Measurements from ENCODE around the gene CCDC171. TPM values are rescaled to one million over a fixed set of nuclear protein-coding genes. Genes with fewer than 3 reads are reported as not detected.

CCDC171 gene
- total RNA-seq, 2 experiments from 2014 or later = 10.4 to 18.2 TPM

DNA sequence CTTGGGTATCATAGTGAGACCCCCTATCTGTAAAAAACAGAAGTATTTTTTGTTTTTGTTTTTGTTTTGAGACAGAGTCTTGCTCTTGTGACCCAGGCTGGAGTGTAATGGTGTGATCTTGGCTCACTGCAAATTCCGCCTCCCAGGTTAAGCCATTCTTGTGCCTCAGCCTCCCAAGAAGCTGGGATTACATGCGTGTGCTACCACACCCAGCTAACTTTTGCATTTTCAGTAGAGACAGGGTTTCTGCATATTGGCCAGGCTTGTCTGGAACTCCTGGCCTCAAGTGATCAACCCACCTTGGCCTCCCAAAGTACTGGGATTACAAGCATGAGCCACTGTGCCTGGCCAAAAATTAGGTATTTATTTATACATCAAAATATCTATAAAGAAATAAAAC is 10.2 kb upstream of the CCDC171 start:
- Histone ChIP-seq H3K36me3 (ENCODE audit: insufficient read depth, low read length) (no peaks in the 10 kb centered on the region), H4K20me1 (ENCODE audit: insufficient read depth, low read length) (no peaks in the 10 kb centered on the region), H3K4me1 (ENCODE audit: insufficient read depth, low read length, poor library complexity, severe bottlenecking) (no peaks in the 10 kb centered on the region), H3K4me3 (ENCODE audit: low read depth, low read length, poor library complexity, severe bottlenecking) (no peak overlapping the region), H3K79me2 (ENCODE audit: insufficient read depth, low read depth, low read length) (no peaks in the 10 kb centered on the region), H3K9me3 (ENCODE audit: low read length) (no peaks in the 10 kb centered on the region), H3K4me2 (ENCODE audit: low read length) (no peak overlapping the region), H2AFZ (ENCODE audit: low read length) (no peak overlapping the region), H3K9me2 (ENCODE audit: insufficient read depth, low read length) (no peaks in the 10 kb centered on the region), H3K27ac (ENCODE audit: low read depth, low read length, poor library complexity, severe bottlenecking) (no peak overlapping the region)
- BruUV-seq (replicated peaks) = no TSS peak
- intact Hi-C loops (cut with micrococcal nuclease; ENCODE audit: unreplicated experiment) = no loop called here
- DNase-seq (ENCODE audit: low spot score) = no peak
- no peak for TF ChIP-seq EZH2phosphoT487 (IDR thresholded peaks at IDR 0.05; ENCODE audit: borderline replicate concordance, low read depth, low read length)
- TF ChIP-seq, protein P1, sequence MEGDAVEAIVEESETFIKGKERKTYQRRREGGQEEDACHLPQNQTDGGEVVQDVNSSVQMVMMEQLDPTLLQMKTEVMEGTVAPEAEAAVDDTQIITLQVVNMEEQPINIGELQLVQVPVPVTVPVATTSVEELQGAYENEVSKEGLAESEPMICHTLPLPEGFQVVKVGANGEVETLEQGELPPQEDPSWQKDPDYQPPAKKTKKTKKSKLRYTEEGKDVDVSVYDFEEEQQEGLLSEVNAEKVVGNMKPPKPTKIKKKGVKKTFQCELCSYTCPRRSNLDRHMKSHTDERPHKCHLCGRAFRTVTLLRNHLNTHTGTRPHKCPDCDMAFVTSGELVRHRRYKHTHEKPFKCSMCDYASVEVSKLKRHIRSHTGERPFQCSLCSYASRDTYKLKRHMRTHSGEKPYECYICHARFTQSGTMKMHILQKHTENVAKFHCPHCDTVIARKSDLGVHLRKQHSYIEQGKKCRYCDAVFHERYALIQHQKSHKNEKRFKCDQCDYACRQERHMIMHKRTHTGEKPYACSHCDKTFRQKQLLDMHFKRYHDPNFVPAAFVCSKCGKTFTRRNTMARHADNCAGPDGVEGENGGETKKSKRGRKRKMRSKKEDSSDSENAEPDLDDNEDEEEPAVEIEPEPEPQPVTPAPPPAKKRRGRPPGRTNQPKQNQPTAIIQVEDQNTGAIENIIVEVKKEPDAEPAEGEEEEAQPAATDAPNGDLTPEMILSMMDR (conservative IDR thresholded peaks at IDR 0.05; ENCODE audit: low read length) = no peak
- CTCF ChIA-PET (ENCODE audit: unreplicated experiment) = no interaction called here
- POLR2A ChIA-PET = interaction anchor here (0.6 to 2.3 kb wide), 3 partner anchors 9 to 1958 kb away, joined by 3 to 6 read pairs (median 3); partner anchors contain the start of gene CCDC171

DNA sequence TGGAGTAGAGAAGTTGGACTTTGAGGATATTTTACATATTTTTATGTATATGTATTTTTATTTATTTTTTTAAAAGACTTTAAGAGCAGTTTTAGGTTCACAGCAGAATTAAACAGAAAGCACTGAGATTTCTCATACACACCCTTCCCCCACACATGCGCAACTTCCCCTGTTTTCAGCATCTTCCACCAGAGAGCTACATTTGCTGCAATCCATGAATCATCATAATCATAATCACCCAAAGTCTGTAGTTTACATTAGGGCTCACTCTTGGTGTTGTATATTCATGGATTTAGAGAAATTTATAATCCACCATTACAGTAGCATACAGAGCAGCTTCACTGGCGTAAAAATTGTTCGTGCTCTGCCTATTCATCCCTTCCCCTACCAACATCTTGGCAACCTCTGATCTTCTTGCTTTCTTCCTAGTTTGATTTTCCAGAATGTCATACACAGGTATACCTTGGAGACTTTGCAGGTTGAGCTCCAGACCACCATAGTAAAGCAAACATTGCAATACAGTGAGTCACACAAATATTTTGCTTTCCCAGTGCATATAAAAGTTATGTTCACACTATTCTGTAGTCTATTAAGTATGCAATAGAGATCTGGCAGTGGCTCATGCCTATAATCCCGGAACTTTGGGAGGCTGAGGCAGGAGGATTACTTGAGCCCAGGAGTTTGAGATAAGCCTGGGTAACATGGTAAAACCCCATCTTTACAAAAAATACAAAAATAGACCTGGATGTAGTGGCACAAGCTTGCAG is 9.6 kb upstream of the CCDC171 start:
- no peaks in the 10 kb centered on the region for H3K4me1 ChIP-seq (ENCODE audit: insufficient read depth, low read length, poor library complexity, severe bottlenecking)
- no peak for DNase-seq (ENCODE audit: low spot score)
- intact Hi-C loops (cut with micrococcal nuclease; ENCODE audit: unreplicated experiment) = no loop called here
- BruUV-seq (replicated peaks) = no TSS peak
- H2AFZ ChIP-seq (ENCODE audit: low read length) = no peak overlapping the region
- H3K9me2 ChIP-seq (ENCODE audit: insufficient read depth, low read length) = no peaks in the 10 kb centered on the region
- no peak overlapping the region for H3K4me2 ChIP-seq (ENCODE audit: low read length)
- no peaks in the 10 kb centered on the region for H3K79me2 ChIP-seq (ENCODE audit: insufficient read depth, low read depth, low read length)
- ChIA-PET POLR2A (interaction anchor here (0.6 to 2.3 kb wide), 2 partner anchors 10 to 1959 kb away, joined by 3 to 6 read pairs; partner anchors contain the start of gene CCDC171), CTCF (ENCODE audit: unreplicated experiment) (interaction anchor here (0.5 kb wide), 1 partner anchor 10 kb away, joined by 9 read pairs; the partner anchor contains the start of gene CCDC171)
- H3K27ac ChIP-seq (ENCODE audit: low read depth, low read length, poor library complexity, severe bottlenecking) = no peak overlapping the region
- no peaks in the 10 kb centered on the region for H3K9me3 ChIP-seq (ENCODE audit: low read length)
- no peaks in the 10 kb centered on the region for H4K20me1 ChIP-seq (ENCODE audit: insufficient read depth, low read length)
- no peaks in the 10 kb centered on the region for H3K36me3 ChIP-seq (ENCODE audit: insufficient read depth, low read length)
- no peak for TF ChIP-seq EZH2phosphoT487 (IDR thresholded peaks at IDR 0.05; ENCODE audit: borderline replicate concordance, low read depth, low read length)
- TF ChIP-seq, protein P1 (conservative IDR thresholded peaks at IDR 0.05; ENCODE audit: low read length) = no peak
- no peak overlapping the region for H3K4me3 ChIP-seq (ENCODE audit: low read depth, low read length, poor library complexity, severe bottlenecking)

DNA sequence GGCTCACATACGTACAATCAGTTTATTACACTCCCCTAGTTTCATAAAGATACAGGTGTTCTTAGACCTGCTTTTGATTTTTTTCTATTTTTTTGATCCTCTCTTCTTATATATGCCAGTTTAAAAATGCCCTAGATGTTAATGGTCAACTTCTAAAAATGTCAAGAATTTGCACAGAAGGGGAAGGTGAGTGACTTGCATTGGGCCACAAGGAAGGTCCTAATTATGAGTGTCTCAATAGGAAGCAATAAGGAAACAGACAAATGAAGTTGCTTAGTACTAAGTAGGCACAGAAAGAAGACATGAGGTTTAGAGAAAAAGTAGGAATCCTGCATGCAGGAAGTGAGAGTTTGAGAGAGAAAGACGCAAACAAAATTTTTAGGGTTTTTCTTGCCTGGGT is 3.2 kb upstream of the CCDC171 start:
- H4K20me1 ChIP-seq (ENCODE audit: insufficient read depth, low read length) = no peaks in the 10 kb centered on the region
- no peak overlapping the region; the same call in 1 of the 2 replicates for H2AFZ ChIP-seq (ENCODE audit: low read length)
- ChIA-PET CTCF (ENCODE audit: unreplicated experiment) (interaction anchor here (1.6 kb wide), 1 partner anchor 11 kb away, joined by 4 read pairs; no protein-coding TSS in a partner anchor), POLR2A (interaction anchor here (0.6 to 6.9 kb wide), 4 partner anchors 11 to 95 kb away, joined by 6 to 110 read pairs (median 15); partner anchors contain the start of gene PSIP1)
- H3K36me3 ChIP-seq (ENCODE audit: insufficient read depth, low read length) = no peaks in the 10 kb centered on the region
- no peaks in the 10 kb centered on the region for H3K9me3 ChIP-seq (ENCODE audit: low read length)
- DNase-seq (ENCODE audit: low spot score) = no peak
- H3K79me2 ChIP-seq (ENCODE audit: insufficient read depth, low read depth, low read length) = peaks cover 4% of the 10 kb centered on the region; the same call in 1 of the 2 replicates
- TF ChIP-seq, protein P1 (conservative IDR thresholded peaks at IDR 0.05; ENCODE audit: low read length) = no peak
- no peak for TF ChIP-seq EZH2phosphoT487 (IDR thresholded peaks at IDR 0.05; ENCODE audit: borderline replicate concordance, low read depth, low read length)
- H3K4me1 ChIP-seq (ENCODE audit: insufficient read depth, low read length, poor library complexity, severe bottlenecking) = peaks cover 31% of the 10 kb centered on the region
- BruUV-seq (replicated peaks) = no TSS peak
- intact Hi-C loops (cut with micrococcal nuclease; ENCODE audit: unreplicated experiment) = loop anchor here (5.0 kb wide), 2 partner anchors 857 to 1227 kb away; partner anchors contain the start of gene ZDHHC21
- H3K4me2 ChIP-seq (ENCODE audit: low read length) = no peak overlapping the region
- H3K27ac ChIP-seq (ENCODE audit: low read depth, low read length, poor library complexity, severe bottlenecking) = no peak overlapping the region
- H3K9me2 ChIP-seq (ENCODE audit: insufficient read depth, low read length) = no peaks in the 10 kb centered on the region
- no peak overlapping the region for H3K4me3 ChIP-seq (ENCODE audit: low read depth, low read length, poor library complexity, severe bottlenecking)
